PC-9 (cell line): ENCODE data around the gene MALRD1. TPM values are rescaled to one million over a fixed set of nuclear protein-coding genes. Genes with fewer than 3 reads are reported as not detected.

ENCODE experiments used
- BruUV-seq: library from RNA; stranded (reverse); fragments of 400-500 nt; replicated peaks from 2 replicates; lab custom pipeline; 2021; lab: Mats Ljungman, UMichigan
- CTCF ChIA-PET: fragments of 300-600 bp; sonication (Branson Sonifier 250); formaldehyde crosslinking; loops from one replicate; lab custom pipeline; 2022; ENCODE audit warnings: antibody characterized with exemption; lab: Charles Lee
- POLR2A ChIA-PET: fragments of 300-600 bp; sonication (Branson Sonifier 250); formaldehyde crosslinking; loops from one replicate; lab custom pipeline; 2022; ENCODE audit warnings: antibody characterized with exemption; ENCODE audit not compliant: unreplicated experiment; lab: Charles Lee
- DNase-seq, 2 experiments: peaks; one replicate each; pipeline versions ENCODE4 v3.0.0 to v3.0.0-alpha.2; 2015 to 2022; ENCODE audit warnings: mixed read lengths in 1 of 2
- H2AFZ ChIP-seq: fragments of 200-600 bp; sonication (generic); 2 replicates; pipeline ENCODE4 v1.8.1; 2017; ENCODE audit warnings: antibody characterized with exemption
- H3F3A ChIP-seq: fragments of 200-600 bp; sonication (generic); 2 replicates; pipeline ENCODE4 v1.8.1; 2017; ENCODE audit warnings: antibody characterized with exemption, mild to moderate bottlenecking, low read depth; ENCODE audit not compliant: insufficient read depth
- H3K27ac ChIP-seq: fragments of 200-600 bp; sonication (generic); 2 replicates; pipeline ENCODE4 v1.6.1; 2016; ENCODE audit warnings: mixed run types
- H3K27me3 ChIP-seq: fragments of 200-600 bp; sonication (generic); 2 replicates; pipeline ENCODE4 v1.6.1; 2016; ENCODE audit warnings: low read depth, mixed run types; ENCODE audit not compliant: insufficient read depth
- H3K36me3 ChIP-seq: fragments of 200-600 bp; sonication (generic); 2 replicates; pipeline ENCODE4 v1.6.1; 2016; ENCODE audit warnings: low read depth, mixed run types
- H3K4me1 ChIP-seq: fragments of 200-600 bp; sonication (generic); replicated peaks from 2 replicates; pipeline ENCODE4 v1.6.1; 2016; ENCODE audit warnings: mixed run types; ENCODE audit not compliant: insufficient read depth
- H3K4me2 ChIP-seq: fragments of 200-600 bp; sonication (generic); 2 replicates; pipeline ENCODE4 v1.6.1; 2017; ENCODE audit warnings: mixed run types
- H3K4me3 ChIP-seq: fragments of 200-600 bp; sonication (generic); 2 replicates; pipeline ENCODE4 v1.6.1; 2016; ENCODE audit warnings: mixed run types
- H3K79me2 ChIP-seq: fragments of 200-600 bp; sonication (generic); 2 replicates; pipeline ENCODE4 v1.6.1; 2017; ENCODE audit warnings: low read depth, mixed run types
- H3K9me2 ChIP-seq: fragments of 200-600 bp; sonication (generic); 2 replicates; pipeline ENCODE4 v1.8.1; 2017; ENCODE audit warnings: mild to moderate bottlenecking; ENCODE audit not compliant: insufficient read depth
- H3K9me3 ChIP-seq: fragments of 200-600 bp; sonication (generic); 2 replicates; pipeline ENCODE4 v1.8.1; 2016; ENCODE audit warnings: low read depth; ENCODE audit not compliant: insufficient read depth
- H4K20me1 ChIP-seq: fragments of 200-600 bp; sonication (generic); 2 replicates; pipeline ENCODE4 v1.8.1; 2017; ENCODE audit not compliant: insufficient read depth
- CTCF ChIP-seq: fragments of 200-600 bp; sonication (generic); conservative IDR thresholded peaks from 2 replicates; pipeline ENCODE4 v1.6.1; 2017; ENCODE audit warnings: mixed run types, antibody characterized with exemption, mild to moderate bottlenecking, moderate library complexity
- EZH2 ChIP-seq: fragments of 200-600 bp; sonication (generic); IDR thresholded peaks from 2 replicates; pipeline ENCODE4 v1.8.0; 2017; ENCODE audit warnings: antibody characterized with exemption, low read depth
- intact Hi-C: fragments of 100-400 bp; cut with micrococcal nuclease; formaldehyde crosslinking; loops from one replicate; pipeline ENCODE4 v1.10.0; 2022; ENCODE audit not compliant: unreplicated experiment
- total RNA-seq: library from RNA; stranded (reverse); gene quantifications from 2 replicates; pipeline ENCODE4 v1.2.3, GENCODE V29; 2021

Gene MALRD1
- total RNA-seq, 1 experiment from 2014 or later = not detected

- Histone ChIP-seq H3K4me2 (no peak overlapping the region), H2AFZ (no peak overlapping the region), H3K4me1 (no peaks in the 10 kb centered on the region), H3K9me2 (no peaks in the 10 kb centered on the region), H3K27ac (no peak overlapping the region), H3K27me3 (no peaks in the 10 kb centered on the region), H4K20me1 (no peaks in the 10 kb centered on the region), H3K4me3 (no peak overlapping the region), H3K79me2 (no peaks in the 10 kb centered on the region), H3K9me3 (no peaks in the 10 kb centered on the region), H3F3A (no peaks in the 10 kb centered on the region), H3K36me3 (no peaks in the 10 kb centered on the region)
- intact Hi-C loops = no loop called here
- CTCF ChIA-PET = no interaction called here
- DNase-seq = no peak
- TF ChIP-seq EZH2 (no peak), CTCF (no peak)
- POLR2A ChIA-PET = no interaction called here
- no TSS peak for BruUV-seq
Measured at GRCh38 chr10:19658131-19658530, 609.5 kb downstream of the MALRD1 start.

GRCh38 chr10:19658622-19659233, 610.1 kb downstream of the MALRD1 start:
- Histone ChIP-seq H3K4me2 (no peak overlapping the region), H3K27ac (no peak overlapping the region), H3K9me2 (no peaks in the 10 kb centered on the region), H3K4me3 (no peak overlapping the region), H3K79me2 (no peaks in the 10 kb centered on the region), H3K36me3 (no peaks in the 10 kb centered on the region), H3F3A (no peaks in the 10 kb centered on the region), H2AFZ (no peak overlapping the region), H3K4me1 (no peaks in the 10 kb centered on the region), H3K9me3 (no peaks in the 10 kb centered on the region), H4K20me1 (no peaks in the 10 kb centered on the region), H3K27me3 (no peaks in the 10 kb centered on the region)
- ChIA-PET CTCF (no interaction called here), POLR2A (no interaction called here)
- BruUV-seq = no TSS peak
- intact Hi-C loops = no loop called here
- no peak for TF ChIP-seq EZH2
- no peak for DNase-seq

GRCh38 chr10:19659920-19660655, 611.5 kb downstream of the MALRD1 start:
- TF ChIP-seq EZH2 (no peak), CTCF (no peak)
- Histone ChIP-seq H3K4me3 (no peak overlapping the region), H3K27me3 (no peaks in the 10 kb centered on the region), H3K9me3 (no peaks in the 10 kb centered on the region), H2AFZ (no peak overlapping the region), H3K36me3 (no peaks in the 10 kb centered on the region), H3K27ac (no peak overlapping the region), H3K79me2 (no peaks in the 10 kb centered on the region), H3F3A (no peaks in the 10 kb centered on the region), H3K9me2 (no peaks in the 10 kb centered on the region), H3K4me2 (no peak overlapping the region), H4K20me1 (no peaks in the 10 kb centered on the region), H3K4me1 (no peaks in the 10 kb centered on the region)
- BruUV-seq = no TSS peak
- DNase-seq = no peak
- CTCF ChIA-PET = no interaction called here
- POLR2A ChIA-PET = no interaction called here
- intact Hi-C loops = no loop called here
